A673 (cell line): ENCODE measurements around the gene COA1.

ENCODE experiments used
- EZH2 ChIP-seq: fragments of 200-600 bp; sonication (generic); IDR thresholded peaks from 2 replicates; pipeline ENCODE4 v1.6.1; 2017; ENCODE audit warnings: borderline replicate concordance, low read depth, mild to moderate bottlenecking, mixed read lengths, antibody characterized with exemption, low read length; ENCODE audit not compliant: poor library complexity, severe bottlenecking
- TF ChIP-seq, protein P1 (sequence below): fragments of 300-800, 200-600 bp; sonication (generic); conservative IDR thresholded peaks from 2 replicates; pipeline ENCODE4 v1.5.1; 2017; ENCODE audit warnings: low read depth, mild to moderate bottlenecking, antibody characterized with exemption, low read length, moderate library complexity, mixed read lengths

DNA sequence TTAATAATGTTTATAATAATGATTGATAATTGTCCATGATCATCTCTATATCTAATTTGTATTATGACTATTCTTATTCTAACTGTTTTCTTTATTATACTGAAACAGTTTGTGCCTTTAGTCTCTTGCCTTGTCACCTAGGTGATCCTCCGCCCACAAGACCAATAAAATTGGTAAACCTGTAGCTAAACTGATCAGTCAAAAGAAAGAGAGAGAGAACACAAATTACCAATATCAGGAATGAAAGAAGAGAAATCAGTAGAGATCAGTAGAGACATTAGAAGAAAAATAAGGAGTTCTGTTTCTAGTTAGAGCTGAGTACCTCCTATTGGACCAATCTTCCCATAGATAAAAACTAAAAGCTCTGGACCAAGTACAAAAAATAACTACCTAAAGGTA is 6.1 kb upstream of the COA1 start:
- TF ChIP-seq EZH2 = no peak
- TF ChIP-seq, protein P1, sequence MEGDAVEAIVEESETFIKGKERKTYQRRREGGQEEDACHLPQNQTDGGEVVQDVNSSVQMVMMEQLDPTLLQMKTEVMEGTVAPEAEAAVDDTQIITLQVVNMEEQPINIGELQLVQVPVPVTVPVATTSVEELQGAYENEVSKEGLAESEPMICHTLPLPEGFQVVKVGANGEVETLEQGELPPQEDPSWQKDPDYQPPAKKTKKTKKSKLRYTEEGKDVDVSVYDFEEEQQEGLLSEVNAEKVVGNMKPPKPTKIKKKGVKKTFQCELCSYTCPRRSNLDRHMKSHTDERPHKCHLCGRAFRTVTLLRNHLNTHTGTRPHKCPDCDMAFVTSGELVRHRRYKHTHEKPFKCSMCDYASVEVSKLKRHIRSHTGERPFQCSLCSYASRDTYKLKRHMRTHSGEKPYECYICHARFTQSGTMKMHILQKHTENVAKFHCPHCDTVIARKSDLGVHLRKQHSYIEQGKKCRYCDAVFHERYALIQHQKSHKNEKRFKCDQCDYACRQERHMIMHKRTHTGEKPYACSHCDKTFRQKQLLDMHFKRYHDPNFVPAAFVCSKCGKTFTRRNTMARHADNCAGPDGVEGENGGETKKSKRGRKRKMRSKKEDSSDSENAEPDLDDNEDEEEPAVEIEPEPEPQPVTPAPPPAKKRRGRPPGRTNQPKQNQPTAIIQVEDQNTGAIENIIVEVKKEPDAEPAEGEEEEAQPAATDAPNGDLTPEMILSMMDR = no peak
